GM08714 (cell line): Measurements from ENCODE around the gene CRABP1.
A peak's percentile ranks its signal among the peaks of the same experiment; 100 is the strongest.

Experiments used
- H3K4me3 ChIP-seq: fragments of 200-500 bp; sonication (Bioruptor generic); 2 replicates; pipeline ENCODE4 v1.5.1; 2014; ENCODE audit warnings: mild to moderate bottlenecking, low read length, inconsistent platforms
- ZNF274 ChIP-seq: IDR thresholded peaks from 2 replicates; pipeline ENCODE4 v1.6.1; 2012; ENCODE audit warnings: mild to moderate bottlenecking, low read depth, low read length

The CRABP1 gene

DNA sequence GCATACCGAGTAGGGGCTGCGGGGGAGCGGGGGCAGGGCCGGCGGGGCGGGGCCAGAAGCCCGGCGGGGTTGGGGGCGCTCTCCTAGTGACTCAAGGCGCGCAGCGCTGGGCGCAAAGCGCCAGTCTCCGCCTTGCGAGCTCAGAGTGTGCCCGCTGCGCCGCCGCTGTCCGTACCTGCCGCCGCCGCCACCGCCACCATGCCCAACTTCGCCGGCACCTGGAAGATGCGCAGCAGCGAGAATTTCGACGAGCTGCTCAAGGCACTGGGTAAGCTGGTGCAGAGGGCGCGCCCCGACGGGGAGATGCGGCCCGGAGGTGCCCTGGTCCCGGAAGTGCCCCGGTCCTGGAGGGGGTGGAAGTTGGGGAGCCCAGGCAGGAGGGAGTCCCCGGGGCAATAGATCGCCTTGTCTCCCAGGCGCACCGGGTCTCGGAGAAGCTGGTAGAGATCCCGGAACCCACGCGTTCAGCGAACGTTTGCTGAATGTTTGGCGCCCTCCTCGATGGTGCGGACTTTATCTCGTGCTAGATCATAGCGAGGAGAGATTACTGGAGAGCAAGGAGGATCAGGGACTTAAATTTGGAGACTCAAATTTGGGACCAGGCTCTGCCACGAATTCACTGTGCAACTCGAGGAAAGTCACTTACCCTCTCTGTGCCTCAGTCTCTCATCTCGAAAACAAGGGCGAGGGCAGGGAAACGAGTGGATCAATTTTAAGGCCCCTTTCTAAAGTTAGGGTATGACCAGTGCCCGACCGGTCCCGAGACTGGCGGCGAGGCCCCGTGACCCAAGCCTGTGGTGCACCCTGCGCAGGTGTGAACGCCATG is at the start of gene CRABP1:
CRABP1 (plus strand) TSS at position 123 of the 826 bp plus-strand sequence; CDS start at position 199, 76 bp downstream.
- no peak for TF ChIP-seq ZNF274
- H3K4me3 ChIP-seq, result no peak within 1 kb of the TSS

GRCh38 chr15:78291052-78291451 is 49.1 kb upstream of the CRABP1 start:
- no peak for TF ChIP-seq ZNF274
- H3K4me3 ChIP-seq, result no peak overlapping the region

DNA sequence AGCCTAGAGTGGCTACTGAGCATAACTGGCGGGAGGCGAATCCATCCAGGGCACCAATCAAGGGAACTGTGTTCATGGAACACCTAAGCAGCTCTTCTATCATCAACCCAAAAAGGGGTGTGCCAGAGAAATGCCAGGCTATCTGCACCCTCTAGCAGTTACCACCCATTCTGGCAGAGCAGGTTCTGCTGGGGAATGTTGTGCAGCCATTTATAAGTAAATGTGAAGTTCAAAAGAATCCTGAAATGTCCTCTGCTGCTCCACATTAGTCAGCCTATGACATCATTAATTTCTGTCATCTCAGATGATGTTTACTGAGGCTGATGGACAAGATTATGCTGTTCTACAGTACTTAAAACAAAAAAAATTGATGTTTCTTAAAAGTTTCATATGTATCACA is 48.5 kb upstream of the CRABP1 start:
- TF ChIP-seq ZNF274, result no peak

GRCh38 chr15:78292219-78292618 is 47.9 kb upstream of the CRABP1 start:
- TF ChIP-seq ZNF274, result no peak
- H3K4me3 ChIP-seq, result no peak overlapping the region

More for the DNA sequence above, 48.5 kb upstream of the CRABP1 start:
- no peak overlapping the region for H3K4me3 ChIP-seq

GRCh38 chr15:78299101-78299930 is 40.8 kb upstream of the CRABP1 start, which contains the start of gene SKIC8:
TSS of gene SKIC8 (minus strand) at chr15:78299609. CDS start at chr15:78295686, 3,923 bp downstream.
- H3K4me3 ChIP-seq, result peak within 1 kb of the TSS; percentile 95
- TF ChIP-seq ZNF274, result no peak

DNA sequence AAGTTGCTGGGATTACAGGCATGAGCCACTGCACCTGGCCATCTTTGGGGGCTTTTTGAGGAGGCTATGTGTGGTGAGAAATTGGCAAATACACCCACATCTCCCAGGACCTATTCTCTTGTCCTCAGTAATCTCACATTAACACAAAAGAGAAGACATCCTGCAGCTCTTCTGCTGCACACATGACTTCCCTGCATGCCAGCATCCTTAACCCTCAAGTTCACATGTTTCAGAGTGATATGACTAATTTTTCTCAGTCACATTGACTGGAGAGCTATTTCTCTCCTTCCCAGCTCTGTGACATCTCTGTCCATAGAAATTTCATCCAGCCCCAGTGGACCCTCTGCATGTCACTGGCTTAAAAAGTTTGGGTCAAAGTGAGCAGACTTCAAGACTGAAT is 38.8 kb upstream of the CRABP1 start:
- TF ChIP-seq ZNF274, result no peak
- H3K4me3 ChIP-seq, result no peak overlapping the region

- TF ChIP-seq ZNF274, result no peak
Observed at GRCh38 chr15:78301828-78302227, 38.3 kb upstream of the CRABP1 start.

DNA sequence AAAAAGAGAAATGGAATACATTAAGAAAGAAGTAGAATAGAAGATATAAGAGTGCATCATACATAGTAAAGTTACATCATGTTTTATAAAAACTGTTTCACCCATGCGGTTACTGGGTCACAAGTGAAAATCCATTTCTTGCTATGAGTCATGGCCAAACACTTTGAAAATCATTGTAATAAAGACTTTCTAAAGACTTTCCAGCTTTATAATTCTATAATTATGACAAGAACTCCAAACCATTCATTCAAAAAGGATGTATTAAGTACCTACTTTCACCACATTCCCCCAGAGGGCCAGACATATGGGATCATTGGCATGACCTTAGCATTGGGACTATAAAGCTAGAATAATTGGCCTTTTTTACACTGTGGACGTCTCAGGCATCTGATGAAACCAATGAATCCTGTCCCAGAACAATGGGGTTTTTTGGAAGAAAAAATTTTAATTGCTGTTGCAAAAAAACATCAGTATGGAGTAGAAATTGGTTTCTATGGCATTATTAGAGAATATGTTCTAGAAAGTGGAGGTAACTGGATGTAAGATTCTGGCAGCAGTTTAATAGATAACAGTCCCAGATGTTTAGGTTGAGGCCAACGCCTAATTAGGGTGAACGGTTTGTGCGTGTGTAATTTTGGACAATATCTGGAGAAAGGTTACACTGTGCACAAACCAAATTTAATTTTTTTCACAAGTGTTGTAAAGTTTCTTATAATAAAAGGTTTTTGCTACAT is 37.4 kb upstream of the CRABP1 start:
- no peak for TF ChIP-seq ZNF274
- H3K4me3 ChIP-seq, result no peak overlapping the region

More at GRCh38 chr15:78301828-78302227, 38.3 kb upstream of the CRABP1 start:
- H3K4me3 ChIP-seq, result no peak overlapping the region

GRCh38 chr15:78304216-78305066 is 35.7 kb upstream of the CRABP1 start:
- H3K4me3 ChIP-seq, result no peak overlapping the region
- TF ChIP-seq ZNF274, result no peak

- H3K4me3 ChIP-seq, result no peak overlapping the region
- TF ChIP-seq ZNF274, result no peak
Observed at GRCh38 chr15:78306176-78306774, 33.9 kb upstream of the CRABP1 start.

GRCh38 chr15:78307976-78308375 is 32.2 kb upstream of the CRABP1 start:
- no peak for TF ChIP-seq ZNF274
- no peak overlapping the region for H3K4me3 ChIP-seq

GRCh38 chr15:78308422-78309032 is 31.6 kb upstream of the CRABP1 start:
- TF ChIP-seq ZNF274, result no peak

More at GRCh38 chr15:78308422-78309032, 31.6 kb upstream of the CRABP1 start:
- H3K4me3 ChIP-seq, result no peak overlapping the region
